HepG2 (cell line): ENCODE data around the gene ACSS3.

Experiments
- JUNB ChIP-seq: sonication (generic); formaldehyde crosslinking; IDR thresholded peaks from 2 replicates; pipeline ENCODE4 v1.8.0; 2022; ENCODE audit warnings: missing genetic modification reagents, mild to moderate bottlenecking, borderline replicate concordance
- ZFAT ChIP-seq: sonication (generic); formaldehyde crosslinking; conservative IDR thresholded peaks from 2 replicates; pipeline ENCODE4 v1.8.1; 2023; ENCODE audit warnings: missing genetic modification reagents, inconsistent platforms
- ZNF207 ChIP-seq: fragments of 450-650 bp; IDR thresholded peaks from 2 replicates; pipeline ENCODE4 v1.6.1; 2016; ENCODE audit warnings: antibody characterized with exemption, borderline replicate concordance

GRCh38 chr12:81263072-81263471 is 185.2 kb downstream of the ACSS3 start:
- no peak for TF ChIP-seq ZNF207
- TF ChIP-seq JUNB (CRISPR knock-in tag) = no peak
- TF ChIP-seq ZFAT (CRISPR knock-in tag) = no peak
